ENCODE results near the gene CAMTA1.
"Not testable (repeated sequence)": the region's sequence is repeated elsewhere in the genome, so short reads cannot be mapped to it uniquely, and the experiment has no call there.

Gene CAMTA1

DNA sequence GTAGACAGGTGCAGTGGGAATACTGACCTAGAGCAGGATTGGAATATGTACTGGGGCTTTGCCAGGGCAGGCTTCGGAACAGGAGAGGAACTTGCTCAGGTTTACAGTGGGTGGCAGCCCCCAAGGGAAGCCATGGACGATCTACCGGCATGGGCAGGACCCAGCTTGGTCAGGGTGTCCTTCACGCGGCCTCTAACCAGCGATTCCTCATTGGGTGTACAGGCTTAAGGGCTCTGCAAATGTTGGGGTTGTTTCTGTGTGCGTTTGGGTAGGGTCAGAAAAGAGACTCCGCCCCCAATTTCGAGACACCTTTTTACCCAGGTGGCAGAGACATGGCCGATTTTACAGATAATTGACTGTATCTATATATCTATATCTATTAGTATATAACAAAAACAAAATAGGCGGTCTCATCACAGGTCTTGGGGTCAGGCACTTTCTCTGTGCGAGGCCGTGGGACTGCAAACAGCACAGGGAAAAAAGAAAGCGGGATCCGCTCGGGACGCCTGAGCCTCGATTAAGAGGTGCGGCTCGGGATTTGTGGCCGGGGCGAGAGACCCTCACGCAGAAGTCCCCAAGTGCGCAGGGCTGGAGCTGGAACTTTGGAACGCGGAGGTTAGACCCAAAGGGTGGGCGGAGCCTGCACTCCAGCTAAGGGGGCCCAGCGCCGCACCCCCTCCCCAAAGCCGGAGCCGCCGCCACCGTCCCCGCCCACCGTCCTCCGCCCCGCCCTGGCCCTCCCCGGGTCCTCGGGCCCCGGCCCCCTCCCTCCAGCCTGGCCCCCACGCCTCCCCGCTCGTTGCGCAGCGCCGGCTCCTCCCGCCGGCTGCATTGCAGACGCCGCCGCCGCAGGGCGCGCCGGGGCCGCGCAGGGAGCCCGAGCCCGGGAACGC, 918.3 kb downstream of the CAMTA1 start:
- DNase-seq = no peak

DNA sequence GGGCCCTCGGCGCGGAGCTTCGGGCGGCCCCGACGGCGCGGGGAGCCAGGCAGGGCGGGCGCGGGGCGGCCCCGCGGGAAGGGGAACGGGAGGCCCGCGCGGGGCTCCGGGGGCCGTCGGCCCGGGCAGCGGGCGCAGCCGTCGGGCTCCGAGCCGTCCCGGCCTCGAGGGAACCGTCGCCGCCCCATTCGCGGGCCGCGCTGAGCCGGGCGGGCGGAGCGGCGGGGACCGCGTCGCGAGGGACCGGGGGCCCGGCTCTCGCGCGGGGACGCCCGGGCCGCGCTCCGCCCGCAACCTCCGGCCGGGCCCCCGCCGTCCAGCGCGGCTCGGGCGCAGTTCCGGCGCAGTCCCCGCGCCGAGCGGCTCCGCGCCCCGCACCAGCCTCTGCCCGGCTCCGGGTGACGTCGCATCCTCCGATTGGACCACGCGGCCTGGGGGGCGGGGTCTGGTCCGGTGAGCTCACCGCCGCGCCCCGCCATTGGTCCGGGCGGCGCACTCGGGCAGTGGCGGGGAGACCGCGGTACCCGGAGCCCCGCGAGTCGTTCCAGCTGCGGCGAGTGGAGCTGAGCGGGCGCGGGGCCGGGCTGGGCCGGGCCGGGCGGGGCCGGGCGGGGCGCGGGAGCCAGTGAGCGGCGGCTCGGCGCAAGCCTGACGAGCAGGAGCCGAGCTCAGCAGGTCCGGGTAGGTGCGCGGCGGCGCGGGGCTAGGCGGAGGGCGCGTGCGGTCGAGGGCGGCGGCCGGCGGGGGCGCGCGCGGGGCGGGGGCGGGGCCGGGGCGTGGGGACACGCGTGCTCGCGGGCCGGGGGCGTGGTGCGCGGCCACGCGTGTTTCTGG, 919.2 kb downstream of the CAMTA1 start:
- DNase-seq = peak; percentile 84

DNA sequence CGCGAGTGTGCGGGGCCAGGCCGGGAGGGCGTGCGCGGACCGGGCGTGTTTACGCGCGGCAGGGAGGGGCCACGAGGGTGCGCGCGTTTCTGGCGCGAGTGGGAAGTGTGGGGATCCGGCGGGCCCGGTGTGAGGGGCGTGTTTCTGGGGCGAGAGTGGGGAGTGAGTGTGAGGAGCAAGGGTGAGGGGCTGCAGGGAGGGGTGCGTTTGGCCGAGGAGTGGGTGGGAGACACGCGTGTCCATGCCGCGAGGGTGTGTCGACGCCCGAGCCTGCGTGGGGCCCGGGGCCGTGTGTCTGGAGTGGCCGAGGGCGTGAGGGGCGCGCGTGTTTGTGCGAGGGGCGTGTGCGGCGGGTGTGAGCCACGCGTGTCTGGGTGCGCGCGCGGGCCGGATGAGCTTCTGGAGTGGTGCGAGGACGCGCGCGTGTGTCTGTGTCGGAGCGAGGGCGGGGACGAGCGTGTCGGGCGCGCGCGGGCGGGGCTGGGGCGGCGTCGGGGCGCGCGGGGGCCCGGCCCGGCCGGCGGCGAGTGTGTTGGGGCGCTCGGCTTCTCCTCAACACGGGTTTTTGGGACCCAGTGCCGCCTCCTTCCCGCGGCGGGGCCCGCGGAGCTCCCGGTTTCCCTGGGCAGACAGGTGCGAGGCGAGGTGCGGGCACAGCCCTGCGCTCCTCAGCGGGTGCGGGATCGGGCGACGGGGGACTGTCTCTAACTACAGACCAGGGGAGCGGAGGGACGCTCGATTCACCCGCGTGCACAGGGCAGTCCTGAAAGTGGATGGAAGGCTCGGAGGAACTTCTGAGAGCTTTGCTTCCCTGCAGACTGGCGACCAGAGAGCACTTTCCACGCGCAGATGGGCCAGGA, 920.0 kb downstream of the CAMTA1 start:
- no peak for DNase-seq

DNA sequence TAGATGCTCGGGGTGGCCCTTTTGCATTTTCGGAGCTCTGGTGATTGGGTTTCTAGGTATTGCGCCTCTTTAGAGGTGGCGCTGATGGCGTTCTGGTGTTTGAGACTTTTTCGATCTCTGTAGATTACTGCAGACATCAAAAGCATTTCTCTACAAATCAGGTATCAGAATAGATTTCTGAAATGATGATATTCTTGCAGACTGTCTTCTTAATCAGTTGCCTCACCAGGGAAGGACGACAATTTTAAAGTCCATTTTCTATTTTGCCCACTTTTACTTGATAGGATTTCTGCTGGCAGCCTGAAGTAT, 920.6 kb downstream of the CAMTA1 start:
- no peak for DNase-seq

DNA sequence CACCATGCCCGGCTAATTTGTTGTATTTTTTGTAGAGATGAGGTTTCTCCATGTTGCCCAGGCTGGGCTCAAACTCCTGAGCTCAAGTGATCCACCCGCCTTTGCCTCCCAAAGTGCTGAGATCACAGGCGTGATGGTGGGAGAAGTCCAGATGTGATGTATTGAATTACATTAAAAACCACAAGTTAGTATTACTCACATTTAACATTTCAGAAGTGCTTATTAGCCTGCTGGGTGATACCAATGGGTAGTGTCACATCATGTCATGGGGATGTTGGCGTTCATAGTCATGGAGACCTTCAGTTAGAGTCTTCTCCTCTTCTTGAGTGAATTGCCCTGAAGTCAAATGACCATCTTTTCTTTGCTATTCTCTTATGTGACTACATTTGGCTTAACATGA, 922.3 kb downstream of the CAMTA1 start:
- no peak for DNase-seq

DNA sequence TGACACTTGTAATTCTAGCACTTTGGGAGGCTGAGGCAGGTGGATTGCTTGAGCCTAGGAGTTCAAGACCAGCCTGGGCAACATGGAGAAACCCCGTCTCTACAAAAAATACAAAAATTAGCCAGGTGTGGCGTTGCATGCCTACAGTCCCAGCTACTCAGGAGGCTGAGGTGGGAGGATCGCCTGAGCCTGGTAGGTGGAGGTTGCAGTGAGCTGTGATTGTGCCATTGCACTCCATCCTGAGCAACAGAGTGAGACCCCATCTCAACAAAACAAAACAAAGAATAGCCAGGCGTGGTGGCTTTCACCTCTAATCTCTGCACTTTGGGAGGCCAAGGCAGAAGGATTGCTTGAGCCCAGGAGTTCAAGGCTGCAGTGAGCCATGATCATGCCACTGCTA, 922.8 kb downstream of the CAMTA1 start:
- not testable (repeated sequence) for DNase-seq

DNA sequence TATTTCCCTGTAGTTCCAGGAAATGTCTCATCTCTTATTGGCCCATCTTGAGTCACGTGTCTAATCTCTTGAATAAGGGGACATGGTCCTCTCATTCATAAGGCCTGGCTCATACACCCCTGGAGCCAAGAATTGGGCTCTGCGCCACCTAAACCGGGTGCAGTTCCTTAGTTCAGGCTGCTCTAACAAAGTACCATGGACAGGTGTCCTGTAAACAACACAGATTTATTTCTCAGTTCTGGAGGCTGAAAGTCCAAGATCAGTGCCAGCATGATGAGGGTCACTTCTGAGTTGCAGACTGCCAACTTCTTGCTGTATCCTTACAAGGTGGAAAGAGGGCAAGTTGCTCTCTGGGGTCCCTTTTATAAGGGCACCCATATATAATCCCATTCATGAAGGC, 925.6 kb downstream of the CAMTA1 start:
- DNase-seq = no peak

DNA sequence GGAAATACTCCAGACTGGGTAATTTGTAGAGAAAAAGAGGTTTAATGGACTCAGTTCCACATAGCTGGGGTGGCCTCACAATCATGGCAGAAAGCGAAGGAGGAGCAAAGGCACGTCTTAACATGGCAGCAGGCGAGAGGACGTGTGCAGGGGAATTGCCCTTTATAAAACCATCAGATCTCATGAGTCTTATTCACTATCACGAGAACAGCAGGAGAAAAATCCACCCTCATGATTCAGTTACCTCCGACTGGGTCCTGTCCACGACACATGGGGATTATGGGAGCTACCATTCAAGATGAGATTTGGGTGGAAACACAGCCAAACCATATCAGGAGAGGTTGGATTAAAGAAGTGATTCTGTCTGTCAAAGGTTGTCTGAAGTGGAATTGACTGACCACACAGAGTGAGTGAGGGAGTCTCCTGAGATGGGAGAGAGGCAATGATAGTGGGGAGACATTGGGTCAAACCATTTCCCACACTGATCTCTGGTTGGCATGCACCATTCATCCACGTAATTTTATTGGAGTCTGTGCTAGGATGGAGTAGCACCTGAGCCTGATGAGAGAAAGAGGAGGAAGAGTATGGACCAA, 927.6 kb downstream of the CAMTA1 start:
- no peak for DNase-seq

DNA sequence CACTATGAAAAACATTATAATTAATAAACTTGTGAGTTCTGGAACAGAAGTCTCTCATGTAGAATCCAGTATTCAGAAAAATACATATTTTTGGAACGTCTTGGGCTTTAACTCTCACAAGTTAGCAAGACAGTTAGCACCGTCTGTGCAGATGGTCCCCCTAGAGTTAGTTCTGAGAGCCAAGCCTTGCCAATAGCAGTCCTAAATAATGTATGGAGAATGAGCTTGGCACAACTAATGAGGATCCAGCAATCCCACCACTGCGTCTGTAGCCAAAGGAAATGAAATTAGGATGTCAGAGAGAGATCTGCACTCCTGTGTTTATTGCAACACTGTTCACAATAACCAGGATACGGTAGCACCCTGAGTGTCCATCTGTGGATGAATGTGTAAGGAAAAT, 931.3 kb downstream of the CAMTA1 start:
- DNase-seq = no peak

DNA sequence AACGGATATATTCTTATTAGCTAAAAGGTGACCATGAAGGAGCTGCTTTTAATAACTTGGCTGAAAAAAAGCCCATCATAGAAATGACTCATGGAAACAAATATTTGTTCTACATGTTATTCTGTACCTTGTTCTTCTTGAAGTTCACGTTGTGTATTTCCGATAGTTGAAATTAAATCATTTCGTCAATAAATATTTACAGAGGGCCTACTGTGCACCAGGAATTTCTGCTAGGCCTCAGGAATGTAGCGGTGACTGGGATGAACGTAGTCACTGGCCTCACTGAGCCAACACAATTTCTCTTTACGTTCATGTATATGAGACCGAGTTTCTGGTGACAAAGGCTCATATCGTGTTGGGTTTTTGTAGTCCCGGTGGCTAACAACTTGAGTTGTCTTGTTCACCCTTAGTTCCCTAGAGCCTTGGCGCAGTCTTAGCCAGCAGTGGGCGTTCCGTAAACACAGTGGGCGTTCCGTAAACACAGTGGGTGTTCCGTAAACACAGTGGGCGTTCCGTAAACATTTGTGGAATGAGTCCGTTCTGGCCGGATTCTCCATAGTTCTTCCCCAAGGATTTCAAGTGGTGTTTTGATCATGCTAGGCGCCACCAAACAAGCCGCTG, 932.6 kb downstream of the CAMTA1 start:
- no peak for DNase-seq

DNA sequence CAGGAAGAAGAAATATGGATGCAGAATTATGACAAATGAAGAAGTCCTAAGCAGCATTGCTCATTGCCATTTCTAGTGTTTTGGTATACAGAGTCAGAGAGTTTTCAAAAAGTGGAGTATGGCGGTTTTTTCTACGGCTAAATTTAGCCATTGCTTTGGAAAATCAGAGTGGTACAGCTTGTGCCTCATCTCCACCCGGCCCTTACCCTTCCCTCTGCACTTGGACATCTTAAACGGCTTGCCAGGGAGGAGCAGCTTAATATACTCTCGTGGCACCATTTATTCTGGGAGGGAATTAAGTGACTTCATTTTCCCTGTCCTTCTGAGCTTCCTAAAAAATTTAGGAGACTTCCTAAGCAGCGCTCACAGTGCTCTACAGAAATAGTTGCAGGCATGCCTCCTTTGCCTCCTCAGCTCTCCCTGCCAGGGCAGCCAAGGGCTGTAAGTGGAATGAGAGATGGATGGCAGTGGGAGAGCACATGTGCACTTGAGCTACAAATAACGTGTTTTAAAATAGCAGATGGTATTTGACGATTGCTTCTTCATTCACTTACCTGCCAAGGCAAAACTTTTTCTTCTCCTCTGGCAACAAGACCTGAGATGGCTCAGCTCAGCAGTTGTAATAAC, 934.3 kb downstream of the CAMTA1 start:
- no peak for DNase-seq

DNA sequence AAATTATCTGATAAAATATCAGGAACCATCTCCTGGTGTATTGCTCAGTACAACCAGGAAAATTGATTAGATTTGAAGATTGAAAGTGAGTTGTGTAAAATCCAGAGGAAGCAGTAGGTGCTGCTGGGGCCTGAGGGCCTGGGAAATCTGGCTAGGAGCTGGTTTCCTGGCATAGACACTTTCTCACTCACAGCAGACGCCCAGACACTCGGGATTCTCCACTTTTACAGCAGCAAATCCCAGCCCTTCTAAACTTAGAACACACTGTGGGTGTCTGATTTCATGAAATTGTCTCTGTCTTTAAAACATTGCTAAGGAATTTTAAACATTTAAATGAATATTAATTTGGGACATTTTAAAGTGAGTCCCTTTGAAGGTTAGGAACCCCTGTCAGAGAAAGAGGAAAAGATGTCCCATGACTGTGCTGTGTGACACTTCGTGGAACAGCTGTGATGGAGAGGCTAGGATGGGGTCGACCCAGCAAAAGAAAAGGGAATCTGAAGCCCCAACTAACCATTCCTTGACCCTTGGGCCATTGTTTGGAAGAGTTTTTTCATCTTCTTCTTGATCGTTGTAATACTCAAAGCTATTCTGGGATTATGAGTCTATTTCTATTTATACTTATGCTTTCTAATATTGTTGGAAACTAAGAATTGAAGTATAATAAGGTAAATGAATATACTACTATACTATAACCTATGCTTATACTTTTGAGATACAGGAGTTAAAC, 936.9 kb downstream of the CAMTA1 start:
- no peak for DNase-seq

DNA sequence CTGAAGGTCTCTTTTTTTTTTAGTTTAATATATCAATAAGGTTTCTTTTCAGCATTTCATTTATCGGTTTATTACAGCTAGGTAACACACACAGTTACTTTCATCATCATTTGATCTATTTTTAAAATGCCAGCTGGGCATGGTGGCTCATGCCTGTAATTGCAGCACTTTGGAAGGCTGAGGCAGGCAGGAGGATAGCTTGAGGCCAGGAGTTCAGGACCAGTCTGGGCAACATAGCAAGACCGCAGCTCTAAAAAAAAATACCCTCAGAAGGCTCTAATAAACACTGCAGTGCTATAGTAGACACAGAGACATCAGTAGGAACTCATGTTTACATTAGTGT, 937.4 kb downstream of the CAMTA1 start:
- no peak for DNase-seq

DNA sequence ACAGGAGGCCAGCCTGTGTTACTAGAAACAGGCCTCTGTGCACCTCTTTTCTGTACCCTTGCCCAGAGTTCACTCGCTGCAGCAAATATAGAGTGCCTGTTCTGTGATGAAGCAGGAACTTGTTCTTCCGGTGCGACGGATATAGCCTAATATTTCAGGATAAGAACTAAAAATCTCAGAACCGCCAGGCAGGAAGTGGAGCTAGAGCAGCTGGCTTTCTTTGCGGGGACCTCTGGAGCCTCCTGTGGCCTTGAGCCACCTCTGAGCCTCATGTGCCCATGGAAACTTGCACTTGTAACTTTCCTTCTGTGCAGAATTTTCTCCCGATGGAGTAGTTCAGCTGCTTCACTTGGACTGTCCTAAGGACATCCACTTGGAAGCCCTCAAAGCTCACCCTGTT, 941.4 kb downstream of the CAMTA1 start:
- no peak for DNase-seq

DNA sequence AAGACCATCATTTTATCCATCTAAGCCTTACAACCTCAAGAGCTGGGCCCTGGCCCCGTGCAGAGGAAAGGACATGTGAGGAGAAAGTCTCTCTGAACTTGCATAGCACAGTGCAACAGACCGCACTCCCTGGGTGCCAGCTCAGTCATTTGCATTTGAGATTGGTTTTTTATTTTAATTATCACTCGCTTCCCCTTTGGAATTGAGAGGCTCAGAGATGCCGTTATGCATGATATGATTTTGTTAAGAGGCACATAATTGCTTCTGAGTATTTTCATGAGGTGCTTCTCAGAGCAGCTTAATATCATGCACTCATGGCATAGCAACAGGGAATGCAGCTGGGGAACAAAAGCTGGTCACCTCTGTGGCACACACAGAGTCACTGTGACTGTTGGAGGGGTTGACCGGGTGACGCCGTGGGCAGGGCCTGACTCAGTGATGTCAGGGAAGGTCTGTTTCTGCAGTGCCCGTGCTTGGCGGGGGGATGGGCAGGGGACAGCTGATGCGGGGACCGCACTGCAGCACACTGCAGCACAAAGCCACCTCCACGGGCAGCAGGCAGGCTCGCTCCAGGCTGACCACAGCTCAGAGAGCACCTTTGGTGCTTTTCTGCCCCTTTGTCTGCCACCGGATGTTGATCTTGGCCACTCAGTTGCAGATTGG, 942.7 kb downstream of the CAMTA1 start:
- no peak for DNase-seq

DNA sequence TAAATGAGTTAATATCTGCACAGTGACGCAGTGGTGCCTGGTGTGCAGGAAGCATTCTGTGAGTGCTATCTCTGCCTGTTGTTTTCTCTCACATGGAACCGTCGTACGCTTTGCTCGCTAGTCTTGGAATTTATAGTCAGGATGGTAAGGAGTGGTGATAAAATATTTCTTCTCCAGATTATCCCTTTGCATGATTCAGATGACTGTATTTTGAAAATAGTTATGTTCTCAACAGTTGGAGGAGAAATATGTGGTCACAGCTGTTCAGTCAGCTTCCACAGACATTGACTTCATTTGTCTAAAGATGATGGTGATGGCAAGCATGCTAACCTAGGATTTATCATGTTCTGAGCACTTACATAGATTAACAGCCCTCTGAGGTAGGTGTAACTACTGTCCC, 944.5 kb downstream of the CAMTA1 start:
- DNase-seq = no peak

DNA sequence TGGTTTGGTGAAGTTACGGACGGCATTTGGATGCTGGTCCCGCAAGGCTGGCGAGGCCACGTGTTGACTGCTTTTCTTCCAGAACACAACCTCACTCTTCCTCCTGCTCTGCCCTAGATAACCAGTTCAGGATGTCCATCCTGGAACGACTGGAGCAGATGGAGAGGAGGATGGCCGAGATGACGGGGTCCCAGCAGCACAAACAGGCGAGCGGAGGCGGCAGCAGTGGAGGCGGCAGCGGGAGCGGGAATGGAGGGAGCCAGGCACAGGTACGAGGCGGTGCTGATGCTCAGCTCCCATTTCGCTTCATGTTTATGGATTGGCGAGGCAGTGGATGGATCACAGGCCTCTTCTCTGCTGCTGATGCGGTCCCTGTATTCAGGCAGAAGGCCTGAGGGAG, 947.1 kb downstream of the CAMTA1 start:
- DNase-seq = no peak

DNA sequence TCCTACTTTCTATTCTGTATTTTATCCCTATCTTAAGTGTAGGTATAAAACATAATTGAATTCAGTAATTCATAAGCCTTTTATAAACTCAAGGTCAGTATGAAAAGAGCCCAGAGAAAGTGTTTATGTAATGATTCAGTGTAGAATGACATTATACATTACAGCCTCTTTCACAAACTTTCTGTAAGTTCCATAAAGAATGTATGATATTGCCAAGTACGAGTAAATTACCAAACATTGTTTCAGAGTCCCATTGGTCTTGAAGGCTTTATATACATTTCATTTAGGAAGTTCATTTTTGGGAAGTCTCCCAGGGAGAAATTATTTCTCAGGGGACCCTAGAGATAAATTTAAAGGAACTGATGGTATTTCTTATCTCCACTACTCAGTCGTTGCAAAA, 948.0 kb downstream of the CAMTA1 start:
- DNase-seq = no peak

DNA sequence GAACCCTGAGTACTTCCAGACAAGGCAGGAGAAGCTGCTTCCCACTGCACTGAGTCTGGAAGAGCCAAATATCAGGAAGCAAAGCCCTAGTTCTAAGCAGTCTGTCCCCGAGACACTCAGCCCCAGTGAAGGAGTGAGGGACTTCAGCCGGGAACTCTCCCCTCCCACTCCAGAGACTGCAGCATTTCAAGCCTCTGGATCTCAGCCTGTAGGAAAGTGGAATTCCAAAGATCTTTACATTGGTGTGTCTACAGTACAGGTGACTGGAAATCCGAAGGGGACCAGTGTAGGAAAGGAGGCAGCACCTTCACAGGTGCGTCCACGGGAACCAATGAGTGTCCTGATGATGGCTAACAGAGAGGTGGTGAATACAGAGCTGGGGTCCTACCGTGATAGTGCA, 952.8 kb downstream of the CAMTA1 start:
- DNase-seq = no peak

DNA sequence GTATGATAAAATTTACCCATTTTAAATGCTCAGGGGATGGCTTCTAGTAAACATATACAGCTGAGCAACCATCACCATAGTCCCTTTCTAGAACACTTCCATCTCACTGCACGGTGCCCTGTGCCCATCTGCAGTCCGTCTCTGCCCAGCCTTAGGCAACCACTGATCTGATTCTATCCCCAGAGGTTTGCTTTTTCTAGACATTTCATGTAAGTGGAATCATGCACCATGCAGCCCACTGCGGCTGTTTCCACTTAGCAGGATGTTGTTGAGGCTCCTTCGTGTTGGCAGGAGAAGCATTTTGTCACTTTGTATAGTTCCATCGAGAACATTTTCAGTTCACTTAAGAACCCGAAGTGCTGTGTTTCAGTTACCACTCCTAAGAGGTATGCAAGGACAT, 958.1 kb downstream of the CAMTA1 start:
- no peak for DNase-seq

DNA sequence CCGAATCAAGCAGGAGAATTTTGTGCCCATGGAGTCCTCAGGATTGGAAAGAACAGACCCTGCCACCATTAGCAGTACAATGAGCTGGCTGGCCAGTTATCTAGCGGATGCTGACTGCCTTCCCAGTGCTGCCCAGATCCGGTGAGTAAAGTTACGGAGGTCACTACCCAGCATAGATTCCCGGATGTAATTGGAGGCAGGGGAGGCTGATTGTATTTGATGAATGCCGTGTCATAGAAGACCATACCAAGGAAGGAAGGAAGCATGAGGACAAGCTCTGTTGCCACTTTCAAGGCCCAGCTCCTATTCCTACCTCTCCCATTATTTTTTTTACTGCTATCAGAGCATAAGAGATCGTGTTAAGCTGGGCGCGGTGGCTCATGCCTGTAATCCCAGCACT, 959.6 kb downstream of the CAMTA1 start:
- DNase-seq = no peak
